ENCODE measurements around the gene ARHGAP11A.

The ARHGAP11A gene

GRCh38 chr15:32637704-32638103 lies 22.4 kb downstream of the ARHGAP11A start:
- Histone ChIP-seq H2AFZ (ENCODE audit: low read depth, low read length) (no peak overlapping the region), H3K27me3 (ENCODE audit: insufficient read depth, low read length, poor library complexity) (no peaks in the 10 kb centered on the region), H3K4me2 (ENCODE audit: insufficient read depth, low read length) (no peak overlapping the region), H3K27ac (ENCODE audit: low read length) (no peak overlapping the region), H3K9ac (ENCODE audit: low read depth, low read length) (no peak overlapping the region), H3K79me2 (ENCODE audit: insufficient read depth, low read length) (peaks cover 9% of the 10 kb centered on the region; the same call in 1 of the 2 replicates), H3K9me3 (ENCODE audit: insufficient read depth, low read length, severe bottlenecking) (no peaks in the 10 kb centered on the region), H3K36me3 (ENCODE audit: insufficient read depth, low read length) (peaks cover 74% of the 10 kb centered on the region), H3K4me1 (ENCODE audit: insufficient read depth, low read length) (no peaks in the 10 kb centered on the region), H4K20me1 (ENCODE audit: insufficient read depth, low read length) (peaks cover 12% of the 10 kb centered on the region; the same call in 1 of the 2 replicates), H3K4me3 (ENCODE audit: low read depth in 1 of 2, low read length in 2 of 2) (no peak overlapping the region)
- DNase-seq (no peak), ATAC-seq (ENCODE audit: insufficient read depth, low read depth) (no peak)
- no peak for TF ChIP-seq EZH2 (IDR thresholded peaks at IDR 0.05; ENCODE audit: borderline replicate concordance, low read depth, low read length, severe bottlenecking)
- TF ChIP-seq CTCF (IDR thresholded peaks at IDR 0.05; ENCODE audit: borderline replicate concordance, extremely low read depth, low read length, poor library complexity, severe bottlenecking) = no peak

GRCh38 chr15:32641517-32642059 lies 26.3 kb downstream of the ARHGAP11A start, which contains the start of gene SCG5:
TSS of gene SCG5 (plus strand) at chr15:32641710. CDS start at chr15:32643593, 1,883 bp downstream.
- Histone ChIP-seq H2AFZ (ENCODE audit: low read depth, low read length) (no peak within 1 kb of the TSS), H3K4me1 (ENCODE audit: insufficient read depth, low read length) (no peaks in the 10 kb centered on the region), H3K9ac (ENCODE audit: low read depth, low read length) (no peak within 1 kb of the TSS)

GRCh38 chr15:32642667-32643435 lies 27.5 kb downstream of the ARHGAP11A start:
- no peak overlapping the region for H3K9ac ChIP-seq (ENCODE audit: low read depth, low read length)
- no peaks in the 10 kb centered on the region; the same call in 1 of the 2 replicates for H4K20me1 ChIP-seq (ENCODE audit: insufficient read depth, low read length)
- TF ChIP-seq EZH2 (IDR thresholded peaks at IDR 0.05; ENCODE audit: borderline replicate concordance, low read depth, low read length, severe bottlenecking) (no peak), CTCF (IDR thresholded peaks at IDR 0.05; ENCODE audit: borderline replicate concordance, extremely low read depth, low read length, poor library complexity, severe bottlenecking) (no peak)
- H3K79me2 ChIP-seq (ENCODE audit: insufficient read depth, low read length) = no peaks in the 10 kb centered on the region
- H3K4me1 ChIP-seq (ENCODE audit: insufficient read depth, low read length) = no peaks in the 10 kb centered on the region
- peaks cover 27% of the 10 kb centered on the region; the same call in 1 of the 2 replicates for H3K36me3 ChIP-seq (ENCODE audit: insufficient read depth, low read length)
- H3K27ac ChIP-seq (ENCODE audit: low read length) = no peak overlapping the region
- H3K4me3 ChIP-seq (ENCODE audit: low read depth in 1 of 2, low read length in 2 of 2) = no peak overlapping the region
- H2AFZ ChIP-seq (ENCODE audit: low read depth, low read length) = no peak overlapping the region
- no peak overlapping the region for H3K4me2 ChIP-seq (ENCODE audit: insufficient read depth, low read length)
- ATAC-seq (ENCODE audit: insufficient read depth, low read depth) (no peak), DNase-seq (no peak)
- no peaks in the 10 kb centered on the region for H3K27me3 ChIP-seq (ENCODE audit: insufficient read depth, low read length, poor library complexity)
- no peaks in the 10 kb centered on the region for H3K9me3 ChIP-seq (ENCODE audit: insufficient read depth, low read length, severe bottlenecking)

More at GRCh38 chr15:32641517-32642059, 26.3 kb downstream of the ARHGAP11A start, which contains the start of gene SCG5:
- ATAC-seq (ENCODE audit: insufficient read depth, low read depth) (peak; percentile 55; the same call in 2 of the 3 replicates), DNase-seq (no peak)
- TF ChIP-seq EZH2 (IDR thresholded peaks at IDR 0.05; ENCODE audit: borderline replicate concordance, low read depth, low read length, severe bottlenecking) (no peak), CTCF (IDR thresholded peaks at IDR 0.05; ENCODE audit: borderline replicate concordance, extremely low read depth, low read length, poor library complexity, severe bottlenecking) (no peak)
- Histone ChIP-seq H3K27ac (ENCODE audit: low read length) (no peak within 1 kb of the TSS), H3K4me2 (ENCODE audit: insufficient read depth, low read length) (no peak within 1 kb of the TSS), H3K4me3 (ENCODE audit: low read depth in 1 of 2, low read length in 2 of 2) (no peak within 1 kb of the TSS), H3K79me2 (ENCODE audit: insufficient read depth, low read length) (0 out of 2 replicates have a peak, but pooled peaks cover 3% of the 10 kb centered on the region), H3K9me3 (ENCODE audit: insufficient read depth, low read length, severe bottlenecking) (no peaks in the 10 kb centered on the region), H4K20me1 (ENCODE audit: insufficient read depth, low read length) (peaks cover 7% of the 10 kb centered on the region; the same call in 1 of the 2 replicates), H3K36me3 (ENCODE audit: insufficient read depth, low read length) (peaks cover 40% of the 10 kb centered on the region), H3K27me3 (ENCODE audit: insufficient read depth, low read length, poor library complexity) (no peaks in the 10 kb centered on the region)

All from DND-41 (cell line).